Esophagus muscularis mucosa (tissue), 3 donors: ENCODE data around the gene ZMYND11.

Source experiments
- CTCF ChIP-seq, 3 experiments: fragments of 200-600 bp in 2 of 3; fragments of 450-650 bp in 1 of 3; sonication (generic) in 2 of 3; IDR thresholded peaks; one replicate each; pipeline ENCODE4 v1.5.1; 2017 to 2019; ENCODE audit warnings: antibody characterized with exemption in 3 of 3, mild to moderate bottlenecking in 2 of 3, moderate library complexity in 1 of 3
- POLR2A ChIP-seq: fragments of 450-650 bp; IDR thresholded peaks from one replicate; pipeline ENCODE4 v1.6.1; 2017; ENCODE audit warnings: antibody characterized with exemption, moderate library complexity, mild to moderate bottlenecking, low read depth

- TF ChIP-seq POLR2A (no peak), CTCF (IDR thresholded peaks at IDR 0.05) (no peak)
These were observed 73.4 kb downstream of the ZMYND11 start for GRCh38 chr10:208616-209015.
